IPS-11a (cell line): ENCODE data around the gene PADI1.

Source experiments
- H3K4me3 ChIP-seq: one replicate; pipeline ENCODE4 v1.5.1; 2013; ENCODE audit warnings: low read depth, low read length, control low read depth

Gene PADI1

DNA sequence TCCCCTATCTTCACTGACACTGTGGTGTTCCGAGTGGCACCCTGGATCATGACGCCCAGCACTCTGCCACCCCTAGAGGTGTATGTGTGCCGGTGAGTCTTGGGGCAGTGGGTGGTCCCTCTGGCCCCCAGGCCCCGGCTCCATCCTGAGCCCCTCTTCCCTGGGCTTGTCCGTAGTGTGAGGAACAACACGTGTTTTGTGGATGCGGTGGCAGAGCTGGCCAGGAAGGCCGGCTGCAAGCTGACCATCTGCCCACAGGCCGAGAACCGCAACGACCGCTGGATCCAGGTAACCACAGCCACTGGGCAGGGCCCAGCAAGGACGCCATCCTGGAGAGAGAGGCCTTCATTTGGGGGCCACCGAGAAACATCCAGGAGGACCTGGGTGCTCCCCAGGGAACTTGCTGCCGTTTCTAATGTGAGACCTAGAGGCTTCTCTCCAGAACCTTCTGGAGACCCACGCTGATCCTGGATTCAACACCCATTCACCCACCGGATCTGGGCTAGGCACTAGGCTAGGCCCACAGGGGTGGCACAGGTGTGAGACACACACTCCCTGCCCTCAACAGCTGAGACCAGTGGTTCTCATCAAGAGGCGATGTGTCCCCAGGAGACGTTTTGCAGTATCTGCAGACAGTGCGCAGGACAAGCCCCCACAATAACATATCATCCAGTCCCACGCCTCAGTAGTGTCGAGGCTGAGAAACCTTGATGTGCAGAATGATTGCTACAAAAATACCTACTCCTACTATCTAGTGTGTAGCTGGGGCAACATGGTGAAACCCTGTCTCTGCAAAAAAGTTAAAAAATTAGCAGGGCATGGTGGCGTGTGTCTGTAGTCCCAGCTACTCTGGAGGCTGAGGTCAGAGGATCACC, 66.2 kb downstream of the PADI1 start:
- no peak overlapping the region for H3K4me3 ChIP-seq

DNA sequence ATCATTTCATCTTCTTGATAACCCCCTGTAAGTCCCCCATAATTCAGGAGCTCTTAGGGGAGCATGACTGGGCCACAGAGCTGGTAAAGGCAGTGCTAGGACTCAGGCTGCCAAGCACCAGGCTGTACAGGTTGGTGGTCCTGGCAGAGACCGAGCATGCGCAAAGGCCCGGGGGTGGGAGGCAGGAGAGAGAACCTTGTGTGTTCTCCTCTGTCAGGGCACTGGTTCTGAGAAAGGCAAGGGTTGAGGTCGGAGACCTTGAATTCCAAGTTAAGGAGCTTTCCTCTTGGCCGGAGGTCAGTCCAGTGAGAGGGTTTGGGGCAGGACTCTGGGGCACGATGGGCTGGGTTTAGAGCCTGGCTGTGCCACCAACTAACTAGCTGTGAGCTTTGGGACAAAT, 67.1 kb downstream of the PADI1 start:
- no peak overlapping the region for H3K4me3 ChIP-seq

DNA sequence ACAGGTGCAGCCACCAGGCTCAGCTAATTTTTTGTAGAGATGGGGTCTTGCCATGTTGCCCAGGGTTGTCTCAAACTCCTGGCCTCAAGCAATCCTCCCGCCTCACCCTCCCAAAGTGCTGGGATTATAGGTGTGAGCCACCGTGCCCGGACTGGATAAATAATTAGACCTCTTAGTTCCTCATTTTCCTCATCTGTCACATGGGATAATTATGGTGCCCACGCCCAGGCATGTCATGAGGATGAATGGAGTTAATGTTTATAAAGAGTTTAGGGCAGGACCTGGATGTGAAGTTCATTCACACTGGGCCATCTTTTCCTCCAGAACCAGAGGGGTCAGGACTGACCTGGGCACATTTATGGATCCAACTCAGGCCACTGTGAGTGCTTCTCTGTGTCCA, 67.7 kb downstream of the PADI1 start:
- H3K4me3 ChIP-seq, result no peak overlapping the region

DNA sequence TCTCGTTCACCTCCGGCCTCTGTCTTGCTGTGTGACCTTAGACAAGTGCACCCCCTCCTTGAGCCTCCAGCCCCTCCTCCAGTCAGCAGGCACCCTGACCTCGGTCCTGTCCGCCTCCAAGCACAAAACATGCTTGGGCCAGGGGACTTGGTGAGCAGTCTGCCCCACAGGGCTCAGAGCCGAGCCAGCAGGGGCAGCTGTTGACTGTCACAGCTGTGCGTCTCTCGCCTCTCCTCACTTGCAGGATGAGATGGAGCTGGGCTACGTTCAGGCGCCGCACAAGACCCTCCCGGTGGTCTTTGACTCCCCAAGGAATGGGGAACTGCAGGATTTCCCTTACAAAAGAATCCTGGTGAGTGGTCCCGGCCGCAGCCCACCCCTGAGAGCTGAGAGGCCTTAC, 68.2 kb downstream of the PADI1 start:
- no peak overlapping the region for H3K4me3 ChIP-seq

DNA sequence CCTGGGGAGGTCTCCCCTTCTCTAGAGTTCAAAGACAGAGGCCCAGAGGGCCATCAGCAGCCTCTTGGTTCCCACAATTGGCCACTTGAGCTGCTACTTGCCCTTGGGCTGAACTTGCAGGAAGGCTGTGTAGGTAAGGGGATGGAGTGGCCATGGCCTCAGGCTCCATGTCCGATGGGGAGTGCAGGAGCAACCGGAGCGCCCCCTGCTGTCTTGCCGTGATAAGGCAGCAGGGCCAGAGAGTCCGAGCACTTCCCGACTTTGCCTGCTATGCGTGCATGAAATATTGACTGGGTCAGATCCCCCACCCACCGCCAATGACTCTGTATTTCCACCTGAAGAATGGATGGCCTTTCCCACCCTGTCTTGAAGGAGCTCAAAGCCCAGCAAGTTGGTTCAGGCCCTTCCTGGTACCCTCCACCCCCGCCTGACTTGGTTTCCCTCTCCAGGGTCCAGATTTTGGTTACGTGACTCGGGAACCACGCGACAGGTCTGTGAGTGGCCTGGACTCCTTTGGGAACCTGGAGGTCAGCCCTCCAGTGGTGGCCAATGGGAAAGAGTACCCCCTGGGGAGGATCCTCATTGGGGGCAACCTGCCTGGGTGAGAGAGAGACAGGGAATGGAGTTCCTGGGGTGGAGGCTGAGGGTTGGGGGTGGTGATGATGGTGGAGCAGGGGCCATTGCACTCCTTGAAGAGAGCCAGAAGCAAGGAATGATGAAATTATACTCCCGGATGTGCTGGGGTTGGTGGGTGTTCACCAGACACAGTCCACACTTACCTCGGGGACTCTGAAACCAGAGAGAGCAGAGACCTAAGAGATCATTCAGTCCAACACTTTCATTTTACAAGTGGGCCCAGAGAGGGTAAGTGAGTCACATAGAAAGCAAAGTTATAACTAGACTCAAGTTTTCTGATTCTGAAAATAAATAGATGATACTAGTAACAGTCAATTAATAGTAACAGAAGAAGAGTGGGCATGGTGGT, 69.5 kb downstream of the PADI1 start:
- H3K4me3 ChIP-seq, result no peak overlapping the region

DNA sequence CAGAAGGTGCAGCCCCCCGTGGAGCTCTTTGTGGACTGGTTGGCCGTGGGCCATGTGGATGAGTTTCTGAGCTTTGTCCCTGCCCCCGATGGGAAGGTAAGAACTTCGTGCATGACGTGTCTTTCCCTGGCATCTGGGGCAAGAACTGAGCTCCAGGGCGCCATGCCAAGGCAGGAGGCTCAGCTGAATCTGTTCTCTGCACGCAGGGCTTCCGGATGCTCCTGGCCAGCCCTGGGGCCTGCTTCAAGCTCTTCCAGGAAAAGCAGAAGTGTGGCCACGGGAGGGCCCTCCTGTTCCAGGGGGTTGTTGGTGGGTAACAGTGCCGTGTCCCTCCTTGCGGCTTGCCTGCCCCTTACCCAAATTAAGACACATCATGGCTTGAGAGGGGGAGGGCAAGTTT, 71.6 kb downstream of the PADI1 start:
- H3K4me3 ChIP-seq, result no peak overlapping the region

DNA sequence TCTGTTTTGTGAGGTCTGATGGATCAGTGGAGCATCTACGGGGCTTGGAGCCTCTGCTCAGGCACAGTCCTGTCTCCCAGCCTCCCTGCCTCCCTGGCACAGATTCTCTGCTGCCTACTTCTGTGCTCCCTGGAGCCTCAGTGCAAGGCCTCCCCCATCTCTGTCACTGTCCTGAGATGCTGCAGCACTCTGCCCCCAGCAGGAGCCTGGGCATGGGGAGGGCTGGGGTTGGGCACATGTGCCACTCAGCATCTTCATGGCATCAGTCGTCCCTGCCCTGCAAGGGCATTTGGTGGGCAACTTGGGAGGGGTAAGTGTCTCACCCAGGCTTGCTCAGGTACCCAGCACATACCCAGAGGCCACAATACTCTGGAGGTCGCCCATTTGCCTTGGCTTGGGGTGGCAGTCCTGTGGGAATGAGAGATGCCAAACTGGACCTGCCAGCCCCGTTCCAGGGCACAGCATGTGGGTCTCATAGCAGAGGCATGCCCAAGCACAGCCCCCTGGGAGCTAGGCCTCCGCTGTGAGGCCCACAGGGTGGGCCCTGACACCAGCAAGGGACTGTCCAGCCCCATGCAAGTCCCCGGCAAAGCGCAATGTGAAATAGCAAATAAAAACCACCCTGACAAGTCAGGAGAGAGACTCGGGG, 72.7 kb downstream of the PADI1 start:
- H3K4me3 ChIP-seq, result no peak overlapping the region

DNA sequence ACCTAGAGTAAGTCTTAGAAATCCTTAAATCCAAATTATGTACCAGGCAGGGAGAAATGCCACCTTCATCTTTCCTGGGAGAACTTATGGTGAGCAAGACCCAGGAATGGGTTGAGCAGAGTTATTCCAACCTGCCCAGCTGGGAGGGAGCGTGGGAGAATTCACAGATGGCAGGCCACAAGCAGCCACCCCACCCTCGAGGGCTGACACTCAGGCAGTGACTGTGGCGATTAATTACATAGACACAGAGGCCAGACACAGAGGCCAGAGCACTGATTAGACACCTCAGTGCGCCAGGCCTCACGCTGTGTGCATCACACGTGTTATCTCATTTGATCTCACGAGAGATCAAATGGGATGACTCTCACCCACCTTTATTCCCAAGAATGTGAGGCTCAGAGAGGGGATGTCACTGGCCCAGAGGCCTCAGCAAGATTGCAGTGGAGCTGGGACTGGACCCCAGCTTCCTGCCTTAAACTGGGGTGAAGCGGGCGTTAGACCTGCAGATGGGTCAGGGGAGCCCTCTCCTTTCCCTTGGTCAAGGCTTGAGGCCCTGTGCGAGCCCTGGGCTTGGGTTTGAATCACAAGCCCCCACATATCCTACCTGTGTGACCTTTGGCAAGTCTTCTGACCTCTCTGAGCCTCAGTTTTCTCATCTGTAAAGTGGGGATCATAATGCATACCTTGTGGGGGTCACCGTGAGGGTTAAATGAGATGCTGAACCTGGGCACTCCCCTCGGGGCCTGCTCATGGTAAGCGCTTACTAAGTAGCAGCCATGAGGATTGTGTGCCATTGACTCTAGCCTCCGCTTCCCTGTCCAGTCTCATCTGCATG, 74.3 kb downstream of the PADI1 start:
- H3K4me3 ChIP-seq, result no peak overlapping the region

DNA sequence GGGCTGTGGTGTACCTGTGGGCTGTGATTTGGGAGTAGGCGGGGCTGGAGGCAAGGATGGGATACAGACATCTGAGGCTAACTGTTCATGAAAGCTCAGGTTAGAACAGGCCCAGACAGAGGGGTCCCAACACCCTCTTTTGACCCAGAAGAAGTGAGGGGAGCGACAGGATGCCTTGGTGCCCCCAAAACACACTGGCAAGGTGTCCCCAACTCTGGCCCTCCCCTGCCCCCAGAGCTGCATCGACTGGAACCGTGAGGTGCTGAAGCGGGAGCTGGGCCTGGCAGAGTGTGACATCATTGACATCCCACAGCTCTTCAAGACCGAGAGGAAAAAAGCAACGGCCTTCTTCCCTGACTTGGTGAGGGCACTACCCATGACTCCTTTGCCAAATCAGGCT, 75.5 kb downstream of the PADI1 start:
- H3K4me3 ChIP-seq, result no peak overlapping the region

DNA sequence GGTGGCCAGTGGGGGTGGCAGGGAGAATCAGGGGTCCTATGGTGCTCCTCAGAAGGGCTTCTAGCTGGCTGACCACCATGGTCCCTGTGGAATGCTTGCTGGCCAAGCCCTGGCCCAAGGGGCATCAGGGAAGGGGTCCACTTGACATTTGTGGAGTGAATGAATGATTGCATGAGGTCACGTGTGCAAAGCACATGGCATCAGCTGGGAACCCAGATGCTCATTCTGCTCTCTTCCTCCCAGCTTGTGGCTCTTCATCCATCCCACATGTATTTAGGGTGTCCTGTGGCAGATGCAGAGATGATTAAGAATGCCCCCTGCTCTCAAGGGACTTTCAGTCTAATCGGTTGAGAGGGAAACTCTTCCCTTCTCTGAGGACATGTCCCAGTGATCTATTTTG, 76.0 kb downstream of the PADI1 start:
- H3K4me3 ChIP-seq, result no peak overlapping the region

DNA sequence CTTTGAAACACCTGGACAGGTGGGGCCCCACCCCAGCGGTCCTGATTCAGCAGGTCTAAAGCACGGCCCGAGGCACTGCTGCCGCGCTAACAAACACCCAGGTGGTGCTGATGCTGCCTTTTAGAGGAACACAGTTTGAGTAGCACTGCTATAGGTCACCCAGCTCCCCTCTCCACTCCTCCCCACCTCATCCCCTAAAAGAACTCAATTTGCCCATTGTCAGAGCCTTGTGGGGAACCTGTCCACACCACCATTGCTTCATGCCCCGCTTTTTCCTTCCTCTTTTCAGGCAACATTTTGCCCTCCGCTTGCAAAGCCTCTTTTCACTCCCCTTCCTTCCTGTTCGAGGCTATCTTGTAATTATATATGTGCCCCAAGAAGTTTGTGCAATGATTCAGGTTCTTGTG, 76.8 kb downstream of the PADI1 start:
- no peak overlapping the region for H3K4me3 ChIP-seq

DNA sequence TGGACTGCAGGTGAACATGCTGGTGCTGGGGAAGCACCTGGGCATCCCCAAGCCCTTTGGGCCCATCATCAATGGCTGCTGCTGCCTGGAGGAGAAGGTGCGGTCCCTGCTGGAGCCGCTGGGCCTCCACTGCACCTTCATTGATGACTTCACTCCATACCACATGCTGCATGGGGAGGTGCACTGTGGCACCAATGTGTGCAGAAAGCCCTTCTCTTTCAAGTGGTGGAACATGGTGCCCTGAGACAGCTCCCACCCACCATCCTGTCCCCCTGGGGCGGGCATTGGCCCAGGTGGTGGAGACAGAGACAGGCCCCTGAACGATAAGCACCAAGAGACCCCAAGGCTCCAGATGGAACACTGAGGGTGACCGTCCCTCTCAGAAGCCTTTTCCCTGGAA, 77.9 kb downstream of the PADI1 start:
- no peak overlapping the region for H3K4me3 ChIP-seq

DNA sequence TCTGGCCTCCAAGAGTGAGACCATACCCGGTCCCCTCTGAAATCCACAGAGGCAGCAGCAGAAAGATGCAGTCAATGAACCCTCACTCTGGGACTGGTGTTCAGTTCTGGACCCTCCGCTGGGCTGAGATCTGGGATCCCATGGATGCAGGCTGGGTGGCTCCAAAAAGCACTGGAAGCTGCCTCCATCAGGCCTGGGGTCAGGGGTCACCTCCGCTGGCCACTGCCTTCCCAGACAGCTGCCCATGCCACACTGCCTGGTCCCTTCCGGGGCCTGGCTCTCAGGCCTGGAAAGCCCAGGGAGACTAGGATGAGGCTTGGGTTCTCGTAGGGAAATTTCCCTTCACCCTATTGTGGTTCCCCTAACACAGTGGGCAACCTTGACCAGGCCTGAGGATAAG, 81.7 kb downstream of the PADI1 start:
- H3K4me3 ChIP-seq, result no peak overlapping the region

DNA sequence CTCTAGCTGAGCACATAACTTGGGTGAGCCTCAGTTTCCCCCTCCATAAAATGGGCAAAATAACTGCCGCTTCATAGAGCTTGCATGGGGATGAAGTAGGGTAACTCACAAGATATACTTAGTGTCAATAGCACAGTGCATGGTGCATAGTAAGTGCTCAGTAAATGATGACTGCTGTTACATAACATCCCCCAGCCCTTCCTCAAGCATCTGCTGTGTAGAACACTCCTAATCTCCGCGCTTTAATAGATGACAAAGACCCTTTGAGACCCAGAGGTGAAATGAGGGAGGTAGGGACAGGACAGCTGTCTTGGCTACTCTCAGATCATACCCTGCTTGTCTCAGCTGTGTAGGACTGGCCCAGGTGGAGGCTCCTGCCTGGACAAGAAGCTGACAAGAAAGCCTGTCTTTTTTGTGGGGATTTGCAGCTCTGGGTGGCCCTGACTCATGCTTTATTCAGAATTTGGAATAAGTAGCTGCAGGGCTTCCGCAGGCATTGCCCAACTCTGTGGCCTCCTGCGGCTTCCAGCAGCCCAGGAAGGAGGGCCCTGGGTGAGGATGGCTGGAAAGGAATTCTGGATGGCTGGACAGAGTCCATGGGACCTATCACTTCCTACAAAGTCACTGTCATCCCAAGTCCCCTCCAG, 82.3 kb downstream of the PADI1 start:
- H3K4me3 ChIP-seq, result no peak overlapping the region

DNA sequence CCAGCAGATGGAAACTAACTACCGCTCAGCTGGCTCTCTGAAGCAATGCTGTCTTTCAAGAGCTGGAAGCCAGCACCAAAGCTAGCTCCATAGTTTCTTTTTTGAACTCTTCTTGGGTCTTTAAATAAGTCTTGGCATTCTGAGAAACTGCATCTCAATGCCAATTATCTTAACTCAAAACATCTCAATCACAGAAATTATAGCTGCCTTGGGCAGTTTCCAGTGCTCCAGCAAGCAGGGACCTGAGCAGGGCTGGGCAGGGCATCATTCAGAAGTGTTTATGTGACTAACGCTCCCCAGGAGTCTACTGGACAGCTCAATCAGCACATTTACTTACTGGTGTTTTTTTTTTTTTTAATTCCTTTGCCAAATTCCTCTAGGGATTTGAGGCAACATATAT, 84.8 kb downstream of the PADI1 start:
- H3K4me3 ChIP-seq, result no peak overlapping the region

DNA sequence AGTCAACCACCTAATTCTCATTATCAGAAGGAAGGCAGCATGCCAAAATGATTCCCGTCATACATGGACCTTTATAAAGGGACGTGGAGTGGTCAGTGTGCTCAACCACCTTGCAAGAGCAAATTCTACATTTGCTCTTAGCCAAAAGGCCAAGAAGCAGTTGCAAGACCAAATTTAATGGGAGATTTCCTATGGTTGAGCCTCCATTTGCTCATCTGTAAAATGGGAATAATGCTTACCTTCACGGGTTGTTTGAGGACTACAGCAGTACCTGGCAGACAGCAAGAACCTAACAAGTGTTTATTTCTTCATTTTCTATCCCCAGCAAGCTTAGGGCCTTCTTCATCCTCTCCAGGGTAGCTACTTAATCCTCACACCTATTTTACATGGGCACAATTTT, 85.6 kb downstream of the PADI1 start:
- H3K4me3 ChIP-seq, result no peak overlapping the region

DNA sequence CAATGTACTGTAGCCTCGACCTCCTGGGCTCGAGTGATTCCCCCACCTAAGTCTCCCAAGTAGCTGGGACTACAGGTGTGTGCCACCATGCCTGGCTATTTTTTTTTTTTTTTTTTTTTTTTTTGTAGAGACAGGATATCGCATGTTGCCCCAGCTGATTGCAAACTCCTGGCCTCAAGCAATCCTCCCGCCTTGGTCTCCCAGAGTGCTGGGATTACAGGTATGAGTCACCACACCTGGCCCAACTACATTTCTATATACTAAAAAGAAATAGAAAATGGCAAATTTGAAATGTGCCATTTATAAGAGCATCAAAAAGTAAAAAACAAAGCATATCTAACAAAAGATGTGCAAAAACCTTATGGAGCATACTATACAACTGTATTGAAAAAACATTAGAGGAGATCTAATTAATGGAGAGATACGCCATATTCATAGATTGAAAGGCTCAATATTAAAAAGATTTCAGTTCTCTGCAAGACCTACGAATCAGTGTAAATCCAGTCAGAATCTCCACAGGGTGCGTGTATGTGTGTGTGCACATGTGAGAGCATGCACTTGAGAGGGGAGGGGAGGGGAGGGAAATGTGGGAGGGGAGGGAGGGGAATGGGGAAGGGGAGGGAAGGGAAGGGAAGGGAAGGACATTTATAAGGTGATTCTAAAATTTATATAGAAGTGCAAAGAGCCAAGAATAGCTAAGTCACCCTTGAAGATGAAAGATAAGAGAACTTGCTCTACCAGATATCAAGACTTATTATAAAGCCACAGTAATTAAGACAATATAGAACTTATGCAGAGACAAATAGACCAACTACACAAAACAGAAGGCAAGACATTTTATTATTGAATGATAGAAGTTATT, 87.6 kb downstream of the PADI1 start:
- H3K4me3 ChIP-seq, result no peak overlapping the region

DNA sequence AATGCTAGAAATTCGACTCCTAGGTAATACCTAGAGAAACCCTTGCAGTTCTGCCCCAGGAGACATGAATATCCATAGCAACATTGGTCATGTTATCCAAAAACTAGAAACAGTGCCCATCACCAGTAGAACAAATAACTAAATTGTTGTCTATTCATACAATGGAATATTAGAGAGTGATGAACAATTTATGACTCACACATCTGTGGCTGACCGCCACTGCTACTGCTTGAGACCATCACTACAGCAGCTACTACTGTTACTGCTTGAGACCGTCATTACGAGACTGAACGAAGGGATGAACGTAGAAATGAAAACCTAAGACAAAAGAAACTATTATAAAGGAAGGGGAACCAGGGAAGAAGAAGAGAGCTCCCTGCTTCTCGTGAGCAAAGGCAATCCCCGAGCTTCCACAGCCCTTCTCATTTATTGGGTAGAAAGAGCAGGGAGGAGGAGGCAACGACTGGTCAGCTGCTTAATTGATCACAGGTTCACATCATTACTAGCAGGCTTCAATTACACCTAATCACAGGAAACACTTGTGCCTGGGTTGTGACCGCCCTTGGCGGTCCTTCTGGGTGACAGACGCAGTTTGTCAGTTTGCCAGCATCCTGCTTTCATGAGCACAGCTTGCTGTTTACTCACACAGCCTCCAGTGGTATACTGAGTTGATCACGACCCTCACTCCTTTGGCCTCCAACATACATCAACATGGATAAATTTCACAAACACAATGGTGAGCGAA, 88.9 kb downstream of the PADI1 start:
- H3K4me3 ChIP-seq, result no peak overlapping the region
